HepG2 (cell line): ENCODE data around the gene ARHGEF38.

Experiments used
- EHMT2 ChIP-seq: fragments of 200-600 bp; sonication (generic); IDR thresholded peaks from 2 replicates; pipeline ENCODE4 v1.7.0; 2017; ENCODE audit warnings: antibody characterized with exemption, low read depth, low read length, borderline replicate concordance
- JUN ChIP-seq: sonication (generic); formaldehyde crosslinking; IDR thresholded peaks from 2 replicates; pipeline ENCODE4 v1.4.0; 2020; ENCODE audit warnings: mild to moderate bottlenecking, missing genetic modification reagents
- NFE2L1 ChIP-seq: sonication (generic); formaldehyde crosslinking; IDR thresholded peaks from 2 replicates; pipeline ENCODE4 v1.4.0; 2020; ENCODE audit warnings: missing genetic modification reagents, mild to moderate bottlenecking, borderline replicate concordance

- TF ChIP-seq JUN = no peak
- TF ChIP-seq NFE2L1 (CRISPR knock-in tag) = no peak
- no peak for TF ChIP-seq EHMT2
These were observed 4.7 kb upstream of the ARHGEF38 start for GRCh38 chr4:105547769-105548168.
